Peyer's patch (tissue), 4 donors: Measurements from ENCODE around the gene BBS4. TPM values are rescaled to one million over a fixed set of nuclear protein-coding genes. Genes with fewer than 3 reads are reported as not detected.

Experiments used
- DNase-seq, 3 donors: peaks; one replicate each; pipeline ENCODE4 v3.0.0-alpha.2; 2017 to 2019
- H3K27ac ChIP-seq, 4 donors: fragments of 200-600 bp; sonication (generic); one replicate each; pipeline ENCODE4 v1.5.1; 2016 to 2019
- H3K27me3 ChIP-seq, 2 donors: fragments of 200-600 bp; sonication (generic); one replicate each; pipeline ENCODE4 v1.5.1; 2019
- H3K36me3 ChIP-seq, 3 donors: fragments of 200-600 bp; sonication (generic); one replicate each; pipeline ENCODE4 v1.5.1; 2016 to 2019
- H3K4me1 ChIP-seq, 4 donors: fragments of 200-600 bp; sonication (generic); one replicate each; pipeline ENCODE4 v1.5.1; 2016 to 2019
- H3K4me3 ChIP-seq, 4 donors: fragments of 200-600 bp; sonication (generic); 1 replicate in 3 of 4; 2 replicates in 1 of 4; pipeline ENCODE4 v1.5.1; 2016 to 2019; ENCODE audit warnings: mild to moderate bottlenecking in 1 of 4
- H3K9me3 ChIP-seq, 4 donors: fragments of 200-600 bp; sonication (generic); one replicate each; pipeline ENCODE4 v1.5.1; 2016 to 2019; ENCODE audit warnings: mild to moderate bottlenecking in 1 of 4
- CTCF ChIP-seq, 6 experiments: fragments of 450-650 bp in 4 of 6; fragments of 200-600 bp in 2 of 6; sonication (generic) in 1 of 6; IDR thresholded peaks; one replicate each; pipeline ENCODE4 v1.5.1; 2017 to 2019; ENCODE audit warnings: antibody characterized with exemption in 6 of 6, mild to moderate bottlenecking in 3 of 6, moderate library complexity in 1 of 6
- POLR2A ChIP-seq, 2 donors: fragments of 450-650 bp; IDR thresholded peaks; one replicate each; pipeline ENCODE4 v1.5.1; 2017; ENCODE audit warnings: antibody characterized with exemption in 2 of 2, mild to moderate bottlenecking in 2 of 2, moderate library complexity in 2 of 2
- total RNA-seq, 4 donors: library from RNA; depleted of rRNA; stranded (reverse); fragments of >200 nt; gene quantifications; one replicate each; pipeline ENCODE4 v1.1.0, GENCODE V29; 2016

BBS4 gene
- total RNA-seq, 4 donors from 2014 or later, result 13.8 to 37.3 (median 24.7) TPM

- Histone ChIP-seq H3K27me3 (no peaks in the 10 kb centered on the region), H3K27ac (no peak overlapping the region), H3K4me1 (no peaks in the 10 kb centered on the region), H3K4me3 (no peak overlapping the region), H3K36me3 (peaks cover 0 to 59% (median 0%) of the 10 kb centered on the region in 3 donors), H3K9me3 (no peaks in the 10 kb centered on the region)
- DNase-seq, result peak in 1 of 3 donors; percentile 20
- TF ChIP-seq POLR2A (IDR thresholded peaks at IDR 0.05) (no peak), CTCF (IDR thresholded peaks at IDR 0.05) (no peak)
Measured at GRCh38 chr15:72751751-72752455, 65.9 kb downstream of the BBS4 start.

GRCh38 chr15:72754096-72754495 lies 68.1 kb downstream of the BBS4 start:
- H3K9me3 ChIP-seq, result no peaks in the 10 kb centered on the region
- H3K27me3 ChIP-seq, result no peaks in the 10 kb centered on the region
- H3K36me3 ChIP-seq, result peaks cover 0 to 69% (median 0%) of the 10 kb centered on the region in 3 donors
- no peak for DNase-seq
- no peak for TF ChIP-seq POLR2A (IDR thresholded peaks at IDR 0.05)
- TF ChIP-seq CTCF (IDR thresholded peaks at IDR 0.05), result no peak
- H3K4me1 ChIP-seq, result no peaks in the 10 kb centered on the region
- H3K4me3 ChIP-seq, result no peak overlapping the region
- H3K27ac ChIP-seq, result no peak overlapping the region

GRCh38 chr15:72758182-72758581 lies 72.2 kb downstream of the BBS4 start:
- H3K4me1 ChIP-seq, result no peaks in the 10 kb centered on the region
- no peak for DNase-seq
- TF ChIP-seq POLR2A (IDR thresholded peaks at IDR 0.05), result no peak
- no peak for TF ChIP-seq CTCF (IDR thresholded peaks at IDR 0.05)
- H3K27me3 ChIP-seq, result no peaks in the 10 kb centered on the region
- H3K36me3 ChIP-seq, result peaks cover 0 to 77% (median 0%) of the 10 kb centered on the region in 3 donors
- H3K4me3 ChIP-seq, result no peak overlapping the region
- no peaks in the 10 kb centered on the region for H3K9me3 ChIP-seq
- no peak overlapping the region for H3K27ac ChIP-seq

GRCh38 chr15:72760590-72761260 lies 74.7 kb downstream of the BBS4 start:
- TF ChIP-seq CTCF (IDR thresholded peaks at IDR 0.05), result no peak
- TF ChIP-seq POLR2A (IDR thresholded peaks at IDR 0.05), result no peak
- Histone ChIP-seq H3K36me3 (peaks cover 0 to 73% (median 0%) of the 10 kb centered on the region in 3 donors), H3K27ac (no peak overlapping the region)

GRCh38 chr15:72764656-72765055 lies 78.6 kb downstream of the BBS4 start:
- Histone ChIP-seq H3K36me3 (peaks cover 0 to 85% (median 0%) of the 10 kb centered on the region in 3 donors), H3K27ac (no peak overlapping the region), H3K27me3 (no peaks in the 10 kb centered on the region), H3K4me1 (no peaks in the 10 kb centered on the region), H3K4me3 (no peak overlapping the region), H3K9me3 (peaks cover 0 to 4% (median 0%) of the 10 kb centered on the region in 4 donors)
- TF ChIP-seq POLR2A (IDR thresholded peaks at IDR 0.05), result no peak
- no peak for TF ChIP-seq CTCF (IDR thresholded peaks at IDR 0.05)
- DNase-seq, result no peak

More at GRCh38 chr15:72760590-72761260, 74.7 kb downstream of the BBS4 start:
- no peak for DNase-seq
- Histone ChIP-seq H3K4me3 (no peak overlapping the region), H3K9me3 (no peaks in the 10 kb centered on the region), H3K4me1 (no peaks in the 10 kb centered on the region), H3K27me3 (no peaks in the 10 kb centered on the region)
